GM12878 (cell line): ENCODE results near the gene PRDX3. TPM values are rescaled to one million over a fixed set of nuclear protein-coding genes. Genes with fewer than 3 reads are reported as not detected.
A peak's percentile ranks its signal among the peaks of the same experiment; 100 is the strongest.

ENCODE experiments used
- ATF2 ChIP-seq: IDR thresholded peaks from 2 replicates; pipeline ENCODE4 v1.6.1; 2012; ENCODE audit warnings: low read length, inconsistent platforms
- BACH1 ChIP-seq: fragments of 450-650 bp; IDR thresholded peaks from 2 replicates; pipeline ENCODE4 v1.6.1; 2017; ENCODE audit warnings: mild to moderate bottlenecking, borderline replicate concordance
- CBFB ChIP-seq: IDR thresholded peaks from 2 replicates; pipeline ENCODE4 v1.6.1; 2016; ENCODE audit warnings: antibody characterized with exemption, low read depth
- E2F4 ChIP-seq: IDR thresholded peaks from 2 replicates; pipeline ENCODE4 v1.6.1; 2012; ENCODE audit warnings: low read depth, low read length, improper control_type of control experiment
- ESRRA ChIP-seq: IDR thresholded peaks from 2 replicates; pipeline ENCODE4 v1.6.1; 2012; ENCODE audit warnings: mild to moderate bottlenecking, low read length, improper control_type of control experiment
- IKZF1 ChIP-seq: fragments of 450-650 bp; conservative IDR thresholded peaks from 2 replicates; pipeline ENCODE4 v1.6.1; 2017; ENCODE audit warnings: antibody characterized with exemption, mild to moderate bottlenecking
- IRF4 ChIP-seq: IDR thresholded peaks from 2 replicates; pipeline ENCODE4 v1.6.1; 2011; ENCODE audit warnings: low read depth, low read length
- KAT2A ChIP-seq: conservative IDR thresholded peaks from 2 replicates; pipeline ENCODE4 v1.6.1; 2011; ENCODE audit warnings: low read depth, low read length; ENCODE audit not compliant: control insufficient read depth
- MYB ChIP-seq: fragments of 150-350 bp; IDR thresholded peaks from 2 replicates; pipeline ENCODE4 v1.6.1; 2014; ENCODE audit warnings: mild to moderate bottlenecking, low read depth, low read length, borderline replicate concordance
- NBN ChIP-seq: fragments of 450-650 bp; IDR thresholded peaks from 2 replicates; pipeline ENCODE4 v1.6.1; 2016
- NFYB ChIP-seq: IDR thresholded peaks from 2 replicates; pipeline ENCODE4 v1.6.1; 2011; ENCODE audit warnings: low read depth, mild to moderate bottlenecking, low read length, improper control_type of control experiment, moderate library complexity; ENCODE audit not compliant: insufficient read depth
- NKRF ChIP-seq: fragments of 450-650 bp; conservative IDR thresholded peaks from 2 replicates; pipeline ENCODE4 v1.6.1; 2017; ENCODE audit warnings: mild to moderate bottlenecking, moderate library complexity
- NRF1 ChIP-seq: conservative IDR thresholded peaks from 2 replicates; pipeline ENCODE4 v1.6.1; 2011; ENCODE audit warnings: mild to moderate bottlenecking, low read depth, low read length, improper control_type of control experiment
- POLR2AphosphoS2 ChIP-seq: IDR thresholded peaks from 2 replicates; pipeline ENCODE4 v1.6.1; 2011; ENCODE audit warnings: low read depth, mild to moderate bottlenecking, low read length, improper control_type of control experiment, moderate library complexity
- RAD21 ChIP-seq: IDR thresholded peaks from 2 replicates; pipeline ENCODE4 v1.6.1; 2011; ENCODE audit warnings: mild to moderate bottlenecking, low read depth, low read length, moderate library complexity; ENCODE audit not compliant: insufficient read depth
- RAD51 ChIP-seq: fragments of 450-650 bp; IDR thresholded peaks from 2 replicates; pipeline ENCODE4 v1.6.1; 2016; ENCODE audit warnings: moderate library complexity, mild to moderate bottlenecking, inconsistent platforms
- SIN3A ChIP-seq: IDR thresholded peaks from 2 replicates; pipeline ENCODE4 v1.6.1; 2012; ENCODE audit warnings: low read depth, low read length, improper control_type of control experiment
- SMARCA5 ChIP-seq: fragments of 450-650 bp; IDR thresholded peaks from 2 replicates; pipeline ENCODE4 v1.6.1; 2017; ENCODE audit warnings: mild to moderate bottlenecking
- SMC3 ChIP-seq: IDR thresholded peaks from 2 replicates; pipeline ENCODE4 v1.6.1; 2011; ENCODE audit warnings: low read length, improper control_type of control experiment, borderline replicate concordance
- SPI1 ChIP-seq: IDR thresholded peaks from 2 replicates; pipeline ENCODE4 v1.6.1; 2011; ENCODE audit warnings: low read depth, mild to moderate bottlenecking, low read length, moderate library complexity, borderline replicate concordance; ENCODE audit not compliant: insufficient read depth
- STAT3 ChIP-seq: IDR thresholded peaks from 2 replicates; pipeline ENCODE4 v1.6.1; 2011; ENCODE audit warnings: low read depth, low read length, improper control_type of control experiment
- SUZ12 ChIP-seq: fragments of 200-600 bp; sonication (generic); IDR thresholded peaks from one replicate; pipeline ENCODE4 v1.6.1; 2018; ENCODE audit warnings: antibody characterized with exemption, mild to moderate bottlenecking; ENCODE audit not compliant: unreplicated experiment
- ZBTB40 ChIP-seq: fragments of 450-650 bp; IDR thresholded peaks from 2 replicates; pipeline ENCODE4 v1.6.1; 2016; ENCODE audit warnings: mild to moderate bottlenecking, moderate library complexity, borderline replicate concordance
- polyA plus RNA-seq, 11 experiments: library from polyadenylated mRNA; depleted of rRNA in 4 of 11; unstranded in 6 of 11; stranded (reverse) in 5 of 11; fragments of >200 nt; fragmentation: Nextera tagmentation in 4 of 11; fragmentation: Illumina TruSeq in 1 of 11; extraction: Ambion mirVana in 4 of 11; extraction: Trizol in 1 of 11; gene quantifications; 1 replicate in 1 of 11; 2 replicates in 10 of 11; pipeline versions ENCODE4 v1.2.1 to v1.2.3, GENCODE V29; 2011 to 2016; ENCODE audit warnings: inconsistent platforms in 2 of 11, missing spikeins in 2 of 11, low read depth in 1 of 11
- total RNA-seq, 4 experiments: library from RNA; depleted of rRNA in 3 of 4; stranded (reverse); fragments of >200 nt in 3 of 4; fragmentation: Illumina TruSeq in 1 of 4; extraction: Trizol in 1 of 4; gene quantifications; 2 replicates each; pipeline versions ENCODE4 v1.2.1 to v1.2.3, GENCODE V29; 2013 to 2021

The PRDX3 gene
- total and polyA plus RNA-seq, 10 of the 15 experiments (the other 5 are each of a cell fraction or from before 2014, with no cell fraction given): 195 to 1,431 (median 398) TPM

- TF ChIP-seq ZBTB40 (0 out of 2 replicates have a peak, but pooled peaks have one; percentile 52), RAD21 (no peak), ESRRA (no peak), SMARCA5 (no peak; the same call in 1 of the 2 replicates), SIN3A (0 out of 2 replicates have a peak, but pooled peaks have one; percentile 67), ATF2 (no peak), KAT2A (no peak), RAD51 (peak; percentile 66), E2F4 (no peak), POLR2AphosphoS2 (peak; percentile 95), NBN (peak; percentile 78), IKZF1 (peak; percentile 29; the same call in 1 of the 2 replicates), NRF1 (peak; percentile 56), SMC3 (no peak), IRF4 (no peak), MYB (no peak), STAT3 (no peak), NKRF (no peak; the same call in none of the 2 replicates), CBFB (peak; percentile 49), SPI1 (no peak), NFYB (no peak), SUZ12 (no peak), BACH1 (peak; percentile 37; the same call in 1 of the 2 replicates)
Measured at GRCh38 chr10:119178372-119179119, at the start of gene PRDX3 (continued).
